Osteocyte (in vitro differentiated cells): ENCODE data around the gene C5orf46. TPM values are rescaled to one million over a fixed set of nuclear protein-coding genes. Genes with fewer than 3 reads are reported as not detected.

Source experiments
- DNase-seq: peaks from one replicate; pipeline ENCODE4 v3.0.0; 2021; ENCODE audit warnings: mixed read lengths; ENCODE audit not compliant: unreplicated experiment; ENCODE audit errors: extremely low spot score
- H3K27ac Mint-ChIP-seq: one replicate; pipeline ENCODE4 v1.8.0; 2021; ENCODE audit warnings: mild to moderate bottlenecking, mixed read lengths; ENCODE audit not compliant: unreplicated experiment
- H3K27me3 Mint-ChIP-seq: one replicate; pipeline ENCODE4 v1.8.0; 2021; ENCODE audit warnings: mixed read lengths; ENCODE audit not compliant: unreplicated experiment
- H3K36me3 Mint-ChIP-seq: one replicate; pipeline ENCODE4 v1.8.0; 2021; ENCODE audit warnings: mixed read lengths; ENCODE audit not compliant: unreplicated experiment
- H3K4me1 Mint-ChIP-seq: one replicate; pipeline ENCODE4 v1.8.0; 2021; ENCODE audit warnings: mixed read lengths; ENCODE audit not compliant: unreplicated experiment
- H3K4me3 Mint-ChIP-seq: one replicate; pipeline ENCODE4 v1.8.0; 2021; ENCODE audit warnings: mild to moderate bottlenecking, moderate library complexity, mixed read lengths; ENCODE audit not compliant: unreplicated experiment
- H3K9me3 Mint-ChIP-seq: one replicate; pipeline ENCODE4 v1.8.0; 2021; ENCODE audit warnings: mixed read lengths; ENCODE audit not compliant: unreplicated experiment
- total RNA-seq: library from RNA; stranded (reverse); gene quantifications from 2 replicates; pipeline ENCODE4 v1.2.1, GENCODE V29; 2021
- TF ChIP-seq, protein P1 (sequence below): fragments of 200-600 bp; sonication (generic); IDR thresholded peaks from 2 replicates; pipeline ENCODE4 v1.5.0; 2021; ENCODE audit warnings: antibody characterized with exemption, mild to moderate bottlenecking, moderate library complexity

C5orf46 gene
- total RNA-seq, 1 donor from 2014 or later: not detected

DNA sequence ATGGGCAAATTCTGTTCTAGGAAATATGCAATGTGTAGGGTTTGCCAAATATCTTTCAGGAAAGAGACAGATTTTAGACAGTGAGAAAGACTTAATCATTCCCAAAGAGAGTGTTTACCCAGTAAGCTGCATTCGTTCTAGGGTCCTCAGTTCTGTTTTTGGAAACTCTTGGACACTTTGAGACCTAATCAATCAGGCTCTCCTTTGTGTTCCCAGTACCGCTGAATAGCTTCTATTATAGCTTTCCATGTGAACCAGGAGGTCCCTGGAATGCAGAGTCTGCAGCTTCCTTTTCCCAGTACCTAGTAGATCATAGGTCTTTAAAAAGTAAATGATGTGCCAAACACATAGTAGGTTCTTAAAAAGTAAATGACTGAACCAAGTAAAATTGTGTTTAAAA, 63.5 kb downstream of the C5orf46 start:
- TF ChIP-seq, protein P1, sequence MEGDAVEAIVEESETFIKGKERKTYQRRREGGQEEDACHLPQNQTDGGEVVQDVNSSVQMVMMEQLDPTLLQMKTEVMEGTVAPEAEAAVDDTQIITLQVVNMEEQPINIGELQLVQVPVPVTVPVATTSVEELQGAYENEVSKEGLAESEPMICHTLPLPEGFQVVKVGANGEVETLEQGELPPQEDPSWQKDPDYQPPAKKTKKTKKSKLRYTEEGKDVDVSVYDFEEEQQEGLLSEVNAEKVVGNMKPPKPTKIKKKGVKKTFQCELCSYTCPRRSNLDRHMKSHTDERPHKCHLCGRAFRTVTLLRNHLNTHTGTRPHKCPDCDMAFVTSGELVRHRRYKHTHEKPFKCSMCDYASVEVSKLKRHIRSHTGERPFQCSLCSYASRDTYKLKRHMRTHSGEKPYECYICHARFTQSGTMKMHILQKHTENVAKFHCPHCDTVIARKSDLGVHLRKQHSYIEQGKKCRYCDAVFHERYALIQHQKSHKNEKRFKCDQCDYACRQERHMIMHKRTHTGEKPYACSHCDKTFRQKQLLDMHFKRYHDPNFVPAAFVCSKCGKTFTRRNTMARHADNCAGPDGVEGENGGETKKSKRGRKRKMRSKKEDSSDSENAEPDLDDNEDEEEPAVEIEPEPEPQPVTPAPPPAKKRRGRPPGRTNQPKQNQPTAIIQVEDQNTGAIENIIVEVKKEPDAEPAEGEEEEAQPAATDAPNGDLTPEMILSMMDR: no peak
- Mint-ChIP-seq H3K27ac (no peak overlapping the region), H3K36me3 (no peaks in the 10 kb centered on the region), H3K4me1 (no peaks in the 10 kb centered on the region), H3K9me3 (no peaks in the 10 kb centered on the region), H3K4me3 (no peak overlapping the region), H3K27me3 (peaks cover 46% of the 10 kb centered on the region)
- DNase-seq: no peak

Other genes starting within 250 kb of the C5orf46 start
- gene JAKMIP2, start 123.8 kb downstream of the C5orf46 start, total RNA-seq: 1.8 and 2.0 TPM in 2 replicates
- not detected in 2 replicates for gene SPINK1, start 74.9 kb downstream of the C5orf46 start, total RNA-seq
- not detected in 2 replicates for gene SCGB3A2, start 27.8 kb downstream of the C5orf46 start, total RNA-seq
- gene SPINK5, start 157.4 kb upstream of the C5orf46 start, total RNA-seq: 3.4 and 4.1 TPM in 2 replicates